Hepatocyte (in vitro differentiated cells): Measurements from ENCODE around the gene GRIN2B.

Source experiments
- EZH2 ChIP-seq: fragments of 200-600 bp; sonication (generic); IDR thresholded peaks from 2 replicates; pipeline ENCODE4 v1.6.1; 2016; ENCODE audit warnings: antibody characterized with exemption, mild to moderate bottlenecking, borderline replicate concordance
- TF ChIP-seq, protein P1 (sequence below): fragments of 200-600 bp; sonication (generic); IDR thresholded peaks from 2 replicates; pipeline ENCODE4 v1.5.1; 2016; ENCODE audit warnings: antibody characterized with exemption, mild to moderate bottlenecking; ENCODE audit not compliant: poor library complexity

DNA sequence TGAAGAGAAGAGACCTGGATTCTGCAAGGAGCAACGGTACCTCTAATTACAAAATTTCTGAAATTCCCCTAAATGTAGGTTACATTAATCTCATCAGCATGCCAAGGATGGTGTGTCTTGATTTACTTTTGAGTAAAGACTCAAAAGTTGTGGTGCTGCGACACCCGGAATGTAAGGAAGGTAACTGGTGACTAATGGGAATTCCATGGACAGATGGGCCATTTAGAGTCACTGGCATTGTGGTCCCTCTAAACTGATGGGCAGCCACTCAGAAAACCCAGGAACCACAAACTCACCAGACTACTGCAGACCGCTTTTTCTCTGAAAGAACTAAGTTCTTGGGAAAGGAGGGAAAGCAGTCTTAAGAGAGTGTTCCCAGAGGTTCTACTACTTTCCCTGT lies 32.8 kb downstream of the GRIN2B start:
- TF ChIP-seq, protein P1, sequence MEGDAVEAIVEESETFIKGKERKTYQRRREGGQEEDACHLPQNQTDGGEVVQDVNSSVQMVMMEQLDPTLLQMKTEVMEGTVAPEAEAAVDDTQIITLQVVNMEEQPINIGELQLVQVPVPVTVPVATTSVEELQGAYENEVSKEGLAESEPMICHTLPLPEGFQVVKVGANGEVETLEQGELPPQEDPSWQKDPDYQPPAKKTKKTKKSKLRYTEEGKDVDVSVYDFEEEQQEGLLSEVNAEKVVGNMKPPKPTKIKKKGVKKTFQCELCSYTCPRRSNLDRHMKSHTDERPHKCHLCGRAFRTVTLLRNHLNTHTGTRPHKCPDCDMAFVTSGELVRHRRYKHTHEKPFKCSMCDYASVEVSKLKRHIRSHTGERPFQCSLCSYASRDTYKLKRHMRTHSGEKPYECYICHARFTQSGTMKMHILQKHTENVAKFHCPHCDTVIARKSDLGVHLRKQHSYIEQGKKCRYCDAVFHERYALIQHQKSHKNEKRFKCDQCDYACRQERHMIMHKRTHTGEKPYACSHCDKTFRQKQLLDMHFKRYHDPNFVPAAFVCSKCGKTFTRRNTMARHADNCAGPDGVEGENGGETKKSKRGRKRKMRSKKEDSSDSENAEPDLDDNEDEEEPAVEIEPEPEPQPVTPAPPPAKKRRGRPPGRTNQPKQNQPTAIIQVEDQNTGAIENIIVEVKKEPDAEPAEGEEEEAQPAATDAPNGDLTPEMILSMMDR: no peak
- TF ChIP-seq EZH2: no peak
